HS-27A (cell line): ENCODE data around the gene PRR14L.
A peak's percentile ranks its signal among the peaks of the same experiment; 100 is the strongest.
"Not testable (repeated sequence)": the region's sequence is repeated elsewhere in the genome, so short reads cannot be mapped to it uniquely, and the experiment has no call there.

Source experiments
- DNase-seq: peaks from one replicate; pipeline ENCODE4 v3.0.0-alpha.2; 2012; ENCODE audit warnings: low read depth, missing footprints

Gene PRR14L

GRCh38 chr22:31749636-31750364 is at the start of gene PRR14L:
TSS of gene PRR14L (minus strand) at chr22:31750132. CDS start at chr22:31738860, 11,272 bp downstream.
- peak; percentile 81 for DNase-seq

DNA sequence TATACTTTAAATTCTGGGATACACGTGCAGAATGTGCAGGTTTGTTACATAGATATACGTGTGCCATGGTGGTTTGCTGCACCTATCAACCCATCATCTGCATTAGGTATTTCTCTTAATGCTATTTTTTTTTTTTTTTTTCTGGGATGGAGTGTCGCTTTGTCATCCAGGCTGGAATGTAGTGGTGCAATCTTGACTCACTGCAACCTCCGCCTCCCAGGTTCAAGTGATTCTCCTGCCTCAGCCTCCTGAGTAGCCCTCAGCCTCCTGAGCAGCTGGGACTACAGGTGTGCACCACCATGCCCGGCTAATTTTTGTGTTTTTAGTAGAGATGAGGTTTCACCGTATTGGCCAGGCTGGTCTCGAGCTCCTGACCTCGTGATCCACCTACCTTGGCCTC is 49.4 kb upstream of the PRR14L start:
- not testable (repeated sequence) for DNase-seq

GRCh38 chr22:31790240-31790639 is 40.3 kb upstream of the PRR14L start:
- no peak for DNase-seq

GRCh38 chr22:31789803-31790202 is 39.9 kb upstream of the PRR14L start:
- DNase-seq = no peak

DNA sequence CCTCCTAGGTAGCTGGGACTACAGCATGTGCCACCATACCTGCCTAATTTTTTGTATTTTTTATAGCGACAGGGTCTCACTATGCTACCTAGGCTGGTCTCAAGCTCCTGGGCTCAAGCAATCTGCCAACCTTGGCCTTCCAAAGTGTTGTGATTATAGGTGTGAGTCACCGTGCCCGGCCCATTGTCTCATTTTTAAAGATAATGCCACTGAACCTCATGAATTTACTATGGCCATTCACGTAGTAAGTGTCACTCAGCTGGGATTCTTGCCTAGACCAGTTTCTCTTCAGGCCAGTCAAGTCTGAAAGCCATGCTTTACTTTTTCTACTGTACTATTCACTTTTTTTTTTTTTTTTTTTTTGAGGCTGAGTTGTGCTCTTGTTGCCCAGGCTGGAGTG is 26.3 kb upstream of the PRR14L start:
- DNase-seq = no peak

DNA sequence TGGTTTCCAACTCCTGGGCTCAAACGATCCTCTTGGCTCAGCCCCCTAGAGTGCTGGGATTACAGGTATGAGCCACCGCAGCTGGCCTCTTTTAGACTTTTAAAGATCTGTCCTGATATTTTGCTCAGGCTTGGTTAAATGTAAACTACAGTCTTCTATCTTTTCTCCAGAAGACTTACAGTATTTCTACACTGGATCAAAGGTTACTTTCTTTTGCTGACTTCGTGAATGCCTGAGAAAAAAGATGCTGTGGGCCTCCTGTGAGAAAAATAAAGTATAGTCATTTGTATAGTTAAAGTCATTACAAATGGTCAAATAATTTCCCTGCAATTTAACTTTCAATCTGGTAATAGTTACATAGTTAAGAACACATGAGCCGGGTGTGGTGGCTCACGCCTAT is 23.5 kb upstream of the PRR14L start:
- DNase-seq = no peak

GRCh38 chr22:31768422-31769059 is 18.6 kb upstream of the PRR14L start:
- no peak for DNase-seq

DNA sequence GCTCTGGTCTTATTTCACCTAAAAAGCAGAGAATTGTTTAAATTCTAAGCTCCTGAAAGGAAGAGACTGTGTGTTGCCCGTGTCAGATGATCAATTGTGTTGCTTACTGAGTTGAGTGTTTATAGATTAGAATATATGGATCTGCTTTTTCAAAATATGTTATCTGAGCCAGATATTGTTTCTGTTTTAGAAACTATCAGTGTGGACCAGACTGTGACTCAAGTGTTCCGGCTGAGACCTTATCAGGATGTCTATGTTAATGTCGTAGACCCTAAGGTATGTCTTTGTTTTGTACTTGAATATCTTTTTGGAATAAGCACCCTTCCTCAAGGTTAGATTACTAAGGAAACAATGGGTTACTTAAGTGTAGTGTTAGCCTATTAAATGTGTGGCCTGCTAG is 14.9 kb upstream of the PRR14L start:
- no peak for DNase-seq

DNA sequence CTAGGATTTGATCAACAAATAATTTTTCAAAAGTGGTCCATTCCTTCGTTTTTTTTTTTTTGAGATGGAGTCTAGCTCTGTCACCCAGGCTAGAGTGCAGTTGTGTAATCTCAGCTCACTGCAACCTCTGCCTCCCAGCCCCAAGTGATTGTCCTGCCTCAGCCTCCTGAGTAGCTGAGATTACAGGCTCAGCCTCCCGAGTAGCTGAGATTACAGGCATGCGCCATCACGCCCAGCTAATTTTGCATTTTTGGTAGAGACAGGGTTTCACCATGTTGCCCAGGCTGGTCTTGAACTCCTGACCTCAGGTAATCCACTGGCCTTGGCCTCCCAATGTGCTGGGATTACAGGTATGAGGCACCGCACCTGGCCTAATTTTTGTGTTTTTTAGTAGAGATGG is 8.9 kb upstream of the PRR14L start:
- DNase-seq = not testable (repeated sequence)

GRCh38 chr22:31757265-31757664 is 7.3 kb upstream of the PRR14L start:
- DNase-seq = no peak

DNA sequence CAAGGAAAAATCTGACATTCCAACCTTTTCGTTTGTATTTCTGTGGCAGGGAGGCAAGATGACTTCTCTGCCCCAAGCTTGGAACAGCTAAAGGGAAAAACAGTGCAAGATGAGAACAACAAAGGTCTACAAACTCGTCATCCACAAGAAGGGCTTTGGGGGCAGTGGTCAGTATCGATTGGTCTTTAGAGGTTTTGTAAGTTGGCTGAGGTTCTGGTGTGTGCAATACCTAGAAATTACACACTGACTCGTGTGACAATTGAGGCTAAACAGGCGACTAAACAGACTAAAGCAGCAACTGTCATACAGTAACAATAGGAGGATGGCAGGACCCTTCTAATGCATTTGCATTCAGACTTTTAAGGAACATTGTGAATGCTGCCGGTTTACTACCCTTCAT is 4.9 kb upstream of the PRR14L start:
- DNase-seq = no peak

DNA sequence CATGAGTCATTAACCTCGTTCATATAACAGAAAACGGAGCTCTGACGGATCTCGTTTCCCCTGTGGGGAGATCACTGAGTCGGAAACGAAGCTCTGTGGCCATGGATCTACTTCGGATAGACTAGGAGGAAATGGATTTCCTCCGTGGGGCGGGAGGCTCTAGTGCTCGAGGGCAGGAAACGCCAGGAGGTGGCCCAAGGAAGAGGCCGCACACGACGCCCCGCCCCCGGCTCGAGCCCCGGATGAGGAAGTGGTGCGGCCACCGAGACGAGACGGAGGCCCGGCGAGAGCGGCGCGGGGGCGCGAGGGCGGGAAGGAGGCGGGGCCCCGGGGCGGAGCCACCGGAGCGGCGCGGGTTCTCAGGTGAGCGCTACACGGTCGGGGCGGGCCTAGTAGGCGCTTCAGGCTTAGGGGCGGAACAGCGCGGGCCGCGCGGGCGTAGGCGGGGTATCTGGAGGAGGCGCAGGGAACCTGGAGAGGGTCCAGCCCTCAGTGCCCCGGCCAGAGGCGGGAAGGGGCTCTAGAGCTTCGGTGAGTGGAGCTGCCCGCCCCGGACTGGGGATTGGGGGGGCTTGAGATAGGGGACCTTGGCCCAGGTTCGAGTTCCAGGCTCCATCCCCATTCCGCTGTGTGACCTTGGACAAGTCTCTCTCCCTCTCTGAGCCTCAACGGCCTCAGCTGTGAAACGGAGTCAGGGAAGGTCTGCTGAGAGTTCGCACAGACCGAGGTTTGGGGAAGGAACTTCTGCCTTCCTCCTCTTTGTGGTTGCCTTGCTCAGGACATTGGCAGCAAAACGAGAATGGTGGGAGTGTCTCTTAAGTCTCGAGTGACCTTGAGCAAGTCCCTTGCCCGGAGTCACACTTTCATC is 3.9 kb upstream of the PRR14L start, which contains the start of gene DEPDC5:
Gene DEPDC5 (plus strand): TSS at position 386 of the 868 bp plus-strand sequence. CDS start 903 bp downstream, outside the sequence.
- DNase-seq = peak; percentile 72

DNA sequence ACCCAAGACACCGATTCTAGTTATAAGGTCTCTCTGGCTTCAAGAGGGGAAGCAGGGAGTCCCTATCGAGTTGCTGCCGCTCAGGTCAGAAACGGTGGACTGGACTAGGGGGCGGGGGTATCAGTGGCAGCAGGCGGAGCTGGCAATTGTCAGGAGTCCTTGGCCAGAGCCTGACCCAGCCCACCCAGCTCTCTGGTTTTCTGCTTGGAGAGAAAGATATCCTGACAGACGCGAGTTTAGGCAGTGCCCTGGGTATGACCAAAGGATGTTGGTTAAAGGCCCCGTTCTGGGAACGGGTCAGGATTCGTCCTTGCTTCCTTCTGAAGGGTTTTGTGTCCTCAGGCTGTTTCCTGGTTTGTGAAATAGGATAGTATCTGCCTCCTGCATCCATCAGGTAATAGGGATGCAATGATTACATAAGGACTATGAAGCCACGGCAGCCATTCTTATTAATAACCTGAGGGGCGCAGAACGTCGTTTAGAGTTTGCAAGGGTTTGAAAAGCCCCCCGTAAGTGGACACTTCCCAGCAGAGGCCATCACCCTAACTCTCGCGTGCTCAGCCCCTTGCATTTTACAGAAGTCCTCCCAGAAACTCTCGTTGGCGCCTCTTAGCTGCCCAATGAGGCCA is 3.2 kb upstream of the PRR14L start:
- no peak for DNase-seq

DNA sequence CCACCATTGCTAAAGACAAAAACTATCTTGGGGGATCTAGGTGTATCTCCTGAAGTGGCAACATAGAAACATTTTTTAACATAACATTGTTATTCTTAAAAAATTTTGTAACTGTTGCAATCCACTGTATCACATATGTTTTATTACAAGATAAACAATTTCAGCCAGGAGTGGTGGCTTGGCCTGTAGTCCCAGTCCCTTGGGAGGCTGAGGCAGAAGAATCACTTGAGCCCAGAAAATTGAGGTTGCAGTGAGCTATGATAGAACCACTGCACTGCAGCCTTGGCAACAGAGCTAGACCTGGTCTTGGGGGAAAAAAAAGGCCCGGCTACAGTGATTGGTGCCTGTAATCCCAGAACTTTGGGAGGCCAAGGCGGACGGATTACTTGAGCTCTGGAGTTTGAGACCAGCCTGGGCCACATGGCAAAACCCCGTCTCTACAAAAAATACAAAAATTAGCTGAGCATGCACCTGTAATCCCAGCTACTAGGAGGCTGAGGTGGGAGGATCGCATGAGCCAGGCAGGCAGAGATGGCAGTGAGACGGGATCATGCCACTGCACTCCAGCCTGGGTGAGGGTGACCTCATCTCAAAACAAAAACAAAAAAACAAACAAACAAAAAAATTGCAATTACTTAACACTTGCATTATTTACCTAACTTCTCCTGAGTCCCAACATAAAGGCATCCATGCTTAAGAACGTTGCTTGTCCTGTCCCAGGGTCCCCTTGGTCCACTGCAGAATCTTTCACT is 2.3 kb upstream of the PRR14L start:
- DNase-seq = no peak

- DNase-seq = no peak
Observed at GRCh38 chr22:31750365-31751284, 693 bp upstream of the PRR14L start.

GRCh38 chr22:31748490-31748889 is 1.4 kb downstream of the PRR14L start:
- no peak for DNase-seq

- DNase-seq = no peak
Observed at GRCh38 chr22:31747441-31747840, 2.5 kb downstream of the PRR14L start.

DNA sequence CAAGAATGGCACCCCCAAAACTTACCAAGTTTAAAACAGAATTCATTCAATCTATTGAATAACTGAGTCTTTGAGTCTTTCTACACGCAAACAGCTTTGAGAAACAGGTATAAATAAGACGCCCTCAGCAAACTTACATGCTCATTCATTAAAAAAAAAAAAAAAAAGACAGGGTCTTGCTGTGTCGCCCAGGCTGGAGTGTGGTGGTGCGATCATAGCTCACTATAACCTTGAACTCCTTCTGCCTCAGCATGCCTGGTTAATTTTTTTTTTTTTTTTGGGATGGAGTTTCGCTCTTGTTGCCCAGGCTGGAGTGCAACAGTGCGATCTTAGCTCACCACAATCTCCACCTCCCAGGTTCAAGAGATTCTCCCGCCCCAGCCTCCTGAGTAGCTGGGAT is 6.1 kb downstream of the PRR14L start:
- no peak for DNase-seq

DNA sequence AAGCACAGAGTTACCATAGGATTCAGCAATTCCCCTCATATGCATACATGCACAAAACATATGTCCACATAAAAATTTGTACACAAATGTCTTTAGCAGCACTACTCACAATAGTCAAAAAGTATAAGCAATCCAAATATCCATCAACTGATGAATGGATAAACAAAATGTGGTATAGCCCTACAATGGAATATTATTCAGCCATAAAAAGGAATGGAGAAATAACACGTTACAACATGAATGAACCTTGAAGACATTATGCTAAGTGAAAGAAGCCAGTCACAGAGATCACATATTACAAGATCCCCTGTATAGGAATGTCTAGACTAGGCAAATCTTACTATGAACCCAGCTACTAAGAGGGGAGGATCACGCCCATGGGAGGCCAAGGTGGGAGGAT is 7.2 kb downstream of the PRR14L start:
- no peak for DNase-seq

GRCh38 chr22:31742115-31742514 is 7.8 kb downstream of the PRR14L start:
- DNase-seq = no peak
